H54 (cell line): ENCODE data around the gene WNK1.

Source experiments
- DNase-seq: peaks from one replicate; pipeline ENCODE4 v3.0.0; 2011; ENCODE audit warnings: low spot score, mixed read lengths; ENCODE audit not compliant: insufficient read length
- FAIRE-seq: peaks from 3 replicates; lab custom pipeline; 2011; peaks lifted over from hg19 to GRCh38; lab: Jason Lieb, UNC
- POLR2A ChIP-seq: IDR thresholded peaks from 2 replicates; pipeline ENCODE4 v1.6.1; 2011; ENCODE audit warnings: low read depth, mild to moderate bottlenecking, low read length

WNK1 gene

GRCh38 chr12:949453-950191 is 197.2 kb downstream of the WNK1 start, which contains the start of gene RAD52:
Gene RAD52, minus strand, starts transcription at chr12:949694. Its CDS starts 16,636 bp downstream, at chr12:933058.
- DNase-seq: peak; percentile 79
- peak; percentile 57; the same call in 1 of the 2 replicates for TF ChIP-seq POLR2A
- FAIRE-seq: peak; percentile 91

- no peak for TF ChIP-seq POLR2A
- DNase-seq: no peak
- no peak for FAIRE-seq
Observed at GRCh38 chr12:951176-951575, 198.8 kb downstream of the WNK1 start.

GRCh38 chr12:953776-954175 is 201.4 kb downstream of the WNK1 start:
- TF ChIP-seq POLR2A: no peak
- peak; percentile 16 for DNase-seq
- FAIRE-seq: peak; percentile 38

- no peak for DNase-seq
- no peak for TF ChIP-seq POLR2A
- no peak for FAIRE-seq
Observed at GRCh38 chr12:954741-955140, 202.4 kb downstream of the WNK1 start.

- DNase-seq (no peak), FAIRE-seq (no peak)
- no peak for TF ChIP-seq POLR2A
Observed at GRCh38 chr12:955939-956338, 203.6 kb downstream of the WNK1 start.

GRCh38 chr12:958588-959123 is 206.3 kb downstream of the WNK1 start:
- DNase-seq (no peak), FAIRE-seq (peak; percentile 23)
- no peak for TF ChIP-seq POLR2A
